HG03066 (cell line): Measurements from ENCODE around the gene MAGOHB.
A peak's percentile ranks its signal among the peaks of the same experiment; 100 is the strongest.
"Not testable (repeated sequence)": the region's sequence is repeated elsewhere in the genome, so short reads cannot be mapped to it uniquely, and the experiment has no call there.

Experiments used
- ATAC-seq: cut with Tn5 transposase; IDR thresholded peaks from one replicate; pipeline ENCODE4 v1.9.1; 2021; ENCODE audit warnings: low read depth; ENCODE audit not compliant: unreplicated experiment

MAGOHB gene

DNA sequence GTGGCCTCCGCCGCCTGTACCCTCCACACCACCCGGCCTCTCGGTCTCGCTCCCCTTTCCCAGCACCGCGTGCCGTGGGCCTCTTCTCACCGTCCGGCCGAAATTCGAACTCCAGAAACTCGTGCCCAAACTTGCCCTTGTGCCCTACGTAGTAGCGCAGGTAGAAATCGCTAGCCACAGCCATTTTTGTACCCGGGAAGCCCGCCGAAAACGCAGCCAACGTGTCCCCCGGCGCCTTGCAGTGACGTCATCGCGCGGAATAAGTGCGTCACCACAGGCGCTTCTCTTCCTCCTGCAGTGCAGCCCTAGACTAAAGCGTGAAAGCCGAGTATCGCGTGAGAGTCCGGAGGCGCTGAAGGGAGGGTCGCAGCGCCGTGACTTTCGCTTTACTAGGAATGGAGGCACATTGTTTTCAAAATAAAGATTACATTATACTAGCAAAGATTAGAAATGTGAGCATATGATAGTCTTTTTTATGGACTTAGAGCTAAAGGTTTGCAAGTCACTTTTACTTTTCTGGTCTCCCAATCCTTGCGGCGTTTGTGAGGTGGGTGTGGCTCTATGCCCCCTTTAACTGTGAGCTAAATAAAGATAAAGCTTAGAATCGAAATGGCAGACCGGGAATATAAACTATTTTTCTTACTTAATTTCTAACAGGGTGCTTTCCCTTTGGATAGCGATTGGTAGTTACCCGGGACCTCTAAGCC, at the start of gene MAGOHB:
Gene MAGOHB (minus strand): TSS at position 261 of the 707 bp plus-strand sequence. CDS start 77 bp downstream, at position 184.
- ATAC-seq: peak; percentile 93

DNA sequence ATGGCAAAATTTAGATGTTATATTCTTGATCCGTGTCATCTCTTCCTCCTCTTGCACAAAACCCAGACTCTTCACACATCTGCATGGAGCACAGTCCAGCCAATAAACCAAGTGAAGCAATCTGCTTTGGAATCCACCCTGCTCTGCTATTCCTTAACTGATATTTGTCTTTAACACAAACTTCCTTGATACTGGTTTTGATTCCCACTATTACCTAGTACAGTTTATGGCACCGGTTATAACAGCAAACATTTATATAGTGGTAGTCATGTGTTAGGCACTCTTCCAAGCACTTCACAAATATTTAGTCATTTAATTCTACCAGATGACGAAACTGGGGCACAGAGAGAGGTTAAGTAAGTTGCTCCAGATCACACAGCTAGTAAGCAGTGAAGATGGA, 47.9 kb upstream of the MAGOHB start:
- ATAC-seq: no peak

DNA sequence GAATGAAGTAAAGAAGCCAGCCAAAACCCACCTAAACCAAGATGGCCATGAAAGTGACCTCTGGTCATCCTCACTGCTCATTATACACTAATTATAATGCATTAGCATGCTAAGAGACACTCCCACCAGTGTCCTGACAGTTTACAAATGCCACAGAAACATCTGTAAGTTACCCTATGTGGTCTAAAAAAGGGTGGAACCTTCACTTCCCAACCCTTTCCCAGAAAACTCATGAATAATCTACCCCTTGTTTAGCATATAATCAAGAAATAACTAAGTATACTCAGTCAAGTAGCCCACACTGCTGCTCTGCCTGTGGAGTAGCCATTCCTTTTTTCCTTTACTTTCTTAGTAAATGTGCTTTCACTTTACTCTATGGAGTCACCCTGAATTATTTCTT, 40.6 kb upstream of the MAGOHB start:
- ATAC-seq: no peak

- no peak for ATAC-seq
Observed at GRCh38 chr12:10652192-10652591, 38.8 kb upstream of the MAGOHB start.

GRCh38 chr12:10646576-10646975, 33.2 kb upstream of the MAGOHB start:
- not testable (repeated sequence) for ATAC-seq

DNA sequence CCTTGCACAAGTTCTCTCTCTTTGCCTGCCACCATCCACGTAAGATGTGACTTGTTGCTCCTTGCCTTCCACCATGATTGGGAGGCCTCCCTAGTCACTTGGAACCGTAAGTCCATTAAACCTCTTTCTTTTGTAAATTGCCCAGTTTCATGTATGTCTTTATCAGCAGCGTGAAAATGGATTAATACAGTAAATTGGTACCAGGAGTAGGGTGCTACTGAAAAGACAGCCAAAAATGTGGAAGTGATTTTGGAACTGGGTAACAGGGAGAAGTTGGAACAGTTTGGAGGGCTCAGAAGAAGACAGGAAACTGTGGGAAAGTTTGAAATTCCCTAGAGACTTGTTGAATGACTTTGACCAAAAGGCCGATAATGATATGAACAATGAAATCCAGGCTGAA, 32.5 kb upstream of the MAGOHB start:
- no peak for ATAC-seq

DNA sequence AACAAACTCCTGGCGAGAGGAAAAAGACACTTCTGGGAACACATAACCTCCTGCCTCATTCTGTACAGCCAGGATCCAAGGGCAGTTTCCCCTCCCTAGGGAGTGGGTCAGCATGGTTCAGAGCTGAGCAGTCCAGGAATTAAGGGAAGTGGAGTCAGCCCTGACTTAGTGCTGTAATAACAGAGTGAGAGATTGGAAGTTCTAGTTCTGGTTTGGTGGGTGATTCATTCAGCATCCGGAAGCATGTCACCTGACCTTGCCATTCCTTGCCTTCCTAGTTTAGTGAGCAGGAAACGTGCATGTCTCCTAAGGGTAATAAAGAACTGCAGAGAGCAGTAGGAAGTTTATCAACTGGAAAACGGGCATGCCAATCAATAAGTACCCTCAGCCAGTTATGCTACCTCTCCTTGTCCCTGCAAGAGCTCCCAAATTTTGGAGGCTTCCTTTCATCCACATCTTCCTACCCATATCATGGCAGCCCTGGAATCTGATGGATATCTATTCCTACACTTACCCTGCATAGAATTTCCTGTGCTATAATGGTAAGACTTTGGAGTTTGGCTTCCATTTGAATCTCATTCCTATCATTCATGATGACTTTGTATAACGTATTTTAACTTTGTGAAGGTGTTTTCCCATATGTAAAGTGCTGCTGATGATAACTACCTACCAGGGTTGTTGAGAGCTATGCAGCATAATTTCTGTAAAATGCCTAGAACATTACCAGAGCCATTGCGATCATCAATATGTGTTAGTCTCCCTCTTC, 28.5 kb upstream of the MAGOHB start:
- ATAC-seq: no peak

- ATAC-seq: no peak
Observed at GRCh38 chr12:10638728-10639127, 25.3 kb upstream of the MAGOHB start.

DNA sequence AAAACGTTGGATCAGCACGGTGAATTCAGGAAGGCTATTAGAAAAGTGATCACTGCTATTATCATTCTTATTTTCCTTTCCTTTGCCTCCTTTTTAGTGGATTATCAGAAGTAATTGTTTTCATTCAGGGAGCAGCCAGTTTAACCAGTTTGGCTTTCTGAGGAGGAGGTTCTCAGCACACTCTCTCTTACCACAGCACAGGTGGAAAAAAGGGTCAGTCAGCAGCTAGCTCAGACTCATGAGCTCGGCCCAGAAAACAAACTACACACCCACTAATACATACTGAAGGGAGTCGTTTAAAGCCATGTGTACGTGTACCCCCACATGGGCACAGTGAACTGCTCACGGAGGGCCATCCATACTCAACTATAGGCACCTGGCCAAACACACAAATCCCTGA, 23.2 kb upstream of the MAGOHB start:
- ATAC-seq: no peak

- no peak for ATAC-seq
Observed at GRCh38 chr12:10636124-10636523, 22.7 kb upstream of the MAGOHB start.

GRCh38 chr12:10635306-10635705, 21.9 kb upstream of the MAGOHB start:
- ATAC-seq: no peak

DNA sequence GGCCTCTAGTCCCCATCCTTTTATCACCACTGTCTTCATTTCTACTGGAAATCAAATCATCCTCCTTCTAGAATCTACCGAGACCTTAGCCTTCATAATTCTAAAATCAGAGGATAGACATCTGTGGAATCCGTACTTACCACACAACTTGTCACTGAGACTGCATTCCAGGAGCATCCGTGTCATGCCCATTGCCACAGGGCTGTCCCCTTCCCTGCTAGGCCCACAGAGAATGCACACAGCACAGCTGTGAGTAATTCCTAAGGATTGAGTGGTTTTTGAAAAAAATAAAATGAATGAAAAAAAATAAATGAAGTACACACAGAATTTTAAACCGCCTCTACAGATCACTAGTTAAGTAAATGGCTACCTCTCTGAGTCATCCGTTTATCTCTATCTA, 21.0 kb upstream of the MAGOHB start:
- no peak for ATAC-seq

DNA sequence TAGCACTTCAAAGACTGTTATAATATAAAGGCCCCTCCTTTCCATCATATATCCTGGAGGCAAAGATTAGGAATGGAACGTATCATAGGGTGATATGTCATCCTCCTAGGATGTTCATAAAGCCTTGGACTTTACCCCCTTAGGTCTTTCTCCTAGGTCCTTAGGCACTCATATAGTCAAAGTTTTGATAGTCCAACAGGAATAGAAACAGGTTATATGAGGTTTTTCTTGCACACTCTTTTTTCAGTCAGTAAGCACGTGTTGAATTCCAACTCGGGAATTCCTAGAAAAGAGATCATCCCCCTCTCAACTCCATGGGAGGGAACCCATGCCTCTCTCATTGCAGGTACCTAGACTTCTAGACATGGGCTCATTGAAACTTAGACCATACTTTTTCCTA, 20.1 kb upstream of the MAGOHB start:
- ATAC-seq: no peak

GRCh38 chr12:10632226-10632625, 18.8 kb upstream of the MAGOHB start:
- no peak for ATAC-seq

- no peak for ATAC-seq
Observed at GRCh38 chr12:10624605-10625004, 11.2 kb upstream of the MAGOHB start.

- no peak for ATAC-seq
Observed at GRCh38 chr12:10623131-10623530, 9.7 kb upstream of the MAGOHB start.

DNA sequence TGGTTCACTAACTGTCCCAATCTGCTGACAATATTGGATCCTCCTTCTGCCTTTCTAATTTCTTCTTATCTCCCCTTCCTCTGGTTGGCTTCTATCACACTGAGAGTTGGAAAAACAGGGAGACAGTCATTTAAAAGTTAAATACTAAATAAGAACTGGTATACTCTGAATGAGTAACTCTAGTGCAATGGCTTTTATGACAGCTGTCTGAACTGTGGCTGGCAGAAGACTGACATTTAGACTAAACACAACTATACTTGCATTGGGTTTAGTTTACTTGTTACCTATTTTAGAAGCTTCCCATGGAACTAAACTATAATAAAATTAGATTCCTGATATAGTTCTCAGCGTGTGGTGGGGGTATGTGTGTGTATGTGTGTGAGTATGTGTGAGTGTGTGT, 7.9 kb upstream of the MAGOHB start:
- no peak for ATAC-seq

DNA sequence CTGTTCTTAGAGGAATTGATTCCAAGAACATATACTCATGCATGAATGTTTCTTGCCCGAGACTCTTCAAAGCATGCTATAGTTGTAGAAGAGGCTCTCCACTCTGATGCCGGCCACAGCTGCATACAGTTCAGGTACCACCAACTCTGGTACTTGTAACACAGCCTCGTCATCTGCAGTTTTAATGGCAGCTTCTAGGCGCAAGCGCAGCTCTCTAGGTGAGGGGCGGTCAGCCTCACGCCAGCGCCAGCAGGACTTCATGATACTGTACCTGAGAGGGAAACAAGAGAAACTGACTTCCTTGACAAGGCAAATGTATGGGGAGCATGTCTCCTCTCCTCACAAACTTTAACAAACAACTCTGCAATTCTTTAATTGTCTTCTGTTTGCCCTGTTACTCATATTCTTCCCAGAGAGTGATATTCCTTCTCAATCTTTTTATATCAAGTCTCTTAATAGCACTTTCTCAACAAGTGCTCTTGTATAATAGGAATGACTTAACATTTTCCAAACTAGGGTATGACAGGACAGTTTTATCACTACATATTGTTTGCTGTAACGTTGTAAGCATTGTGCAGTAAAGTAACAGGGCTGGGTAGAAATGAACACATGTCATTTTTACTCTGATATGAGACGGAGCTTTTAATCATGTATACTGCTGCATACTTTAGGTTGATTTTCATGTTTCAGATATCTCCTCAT, 6.8 kb upstream of the MAGOHB start:
- no peak for ATAC-seq

DNA sequence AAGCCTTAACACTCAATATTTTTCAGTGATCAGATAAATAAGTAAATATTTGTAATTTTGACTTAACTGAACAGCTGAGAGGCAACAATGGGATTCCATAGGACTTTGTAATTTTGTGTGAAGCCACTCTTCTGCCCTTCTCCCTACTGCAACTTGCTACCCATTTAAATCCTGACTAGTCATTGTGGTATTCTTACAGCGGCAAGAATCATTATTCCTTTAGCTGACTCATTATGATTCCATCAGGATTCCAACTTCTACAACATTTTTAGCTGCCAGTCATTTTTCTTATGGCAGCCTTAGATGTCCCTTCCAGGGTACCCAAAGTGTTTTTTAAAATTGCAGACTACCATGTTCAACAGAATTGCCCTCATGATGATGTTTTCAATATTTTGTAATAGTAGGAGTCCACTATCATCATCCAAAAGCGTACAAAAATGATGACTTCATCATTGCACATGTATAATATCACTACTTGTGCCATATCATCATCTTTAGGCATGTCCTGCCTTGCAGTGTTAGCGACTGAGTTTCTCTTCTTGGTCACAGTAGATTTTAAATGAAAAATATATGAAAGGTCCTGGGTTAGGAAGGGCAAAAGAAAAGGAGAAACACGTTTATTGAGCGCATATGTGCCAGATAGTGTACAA, 5.1 kb upstream of the MAGOHB start:
- no peak for ATAC-seq

- no peak for ATAC-seq
Observed at GRCh38 chr12:10617863-10618262, 4.5 kb upstream of the MAGOHB start.

DNA sequence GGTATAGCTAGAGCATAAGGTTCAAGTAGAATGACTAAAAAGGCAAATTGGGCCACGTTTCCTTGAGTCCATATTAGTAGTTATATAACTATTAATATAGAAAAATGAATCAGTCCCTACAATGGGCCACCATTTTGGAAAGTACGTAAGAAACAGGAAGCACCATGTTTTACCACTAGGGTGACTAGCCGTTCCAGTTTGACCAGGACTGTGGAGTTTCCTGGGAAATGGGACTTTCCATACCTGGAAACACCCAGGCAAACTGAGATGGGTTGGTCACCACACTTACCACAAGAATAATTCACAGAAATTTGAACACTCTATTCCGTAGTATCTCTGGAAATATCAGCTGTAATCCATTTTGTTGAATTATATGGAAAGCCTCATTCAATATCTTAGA, 2.1 kb upstream of the MAGOHB start:
- ATAC-seq: no peak
